NB4 (cell line): ENCODE results near the gene EIF2B2.
A peak's percentile ranks its signal among the peaks of the same experiment; 100 is the strongest.

ENCODE experiments used
- DNase-seq: peaks from one replicate; pipeline ENCODE4 v3.0.0; 2010; ENCODE audit warnings: low read depth
- H3K4me3 ChIP-seq: one replicate; pipeline ENCODE4 v1.5.1; 2011; ENCODE audit warnings: mild to moderate bottlenecking, low read depth, low read length, moderate library complexity
- MYC ChIP-seq: IDR thresholded peaks from 2 replicates; pipeline ENCODE4 v1.6.1; 2011; ENCODE audit warnings: low read depth, low read length
- POLR2A ChIP-seq: IDR thresholded peaks from 2 replicates; pipeline ENCODE4 v1.6.1; 2011; ENCODE audit warnings: mild to moderate bottlenecking; ENCODE audit not compliant: insufficient read length; ENCODE audit errors: extremely low read depth
- TF ChIP-seq, protein P1 (sequence below): IDR thresholded peaks from 2 replicates; pipeline ENCODE4 v1.6.1; 2011; ENCODE audit warnings: low read depth, low read length
- TF ChIP-seq, protein P2 (sequence below): IDR thresholded peaks from one replicate; pipeline ENCODE4 v1.5.1; 2012; ENCODE audit warnings: low read depth, low read length

EIF2B2 gene

DNA sequence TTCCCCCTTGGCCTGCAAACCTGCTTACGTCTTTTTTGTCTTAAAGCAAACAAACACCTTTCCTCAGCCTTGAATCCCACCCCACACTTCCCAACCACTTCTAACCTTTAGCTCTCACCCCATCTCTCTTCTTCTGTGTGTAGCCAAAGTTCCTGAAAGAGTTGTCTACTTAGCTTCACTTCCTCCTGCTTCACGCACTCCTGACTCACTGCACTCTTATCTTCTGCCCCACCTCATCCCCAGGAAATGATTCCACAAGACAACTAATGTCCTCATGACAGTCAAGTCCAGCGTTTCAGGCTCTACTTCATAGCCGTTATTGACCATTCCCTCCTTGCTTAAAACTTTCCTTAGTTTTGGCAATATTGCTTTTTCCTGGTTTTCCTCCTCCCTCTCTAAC, 22.4 kb downstream of the EIF2B2 start:
- no peak overlapping the region for H3K4me3 ChIP-seq
- peak; percentile 14 for DNase-seq
- TF ChIP-seq, protein P1, sequence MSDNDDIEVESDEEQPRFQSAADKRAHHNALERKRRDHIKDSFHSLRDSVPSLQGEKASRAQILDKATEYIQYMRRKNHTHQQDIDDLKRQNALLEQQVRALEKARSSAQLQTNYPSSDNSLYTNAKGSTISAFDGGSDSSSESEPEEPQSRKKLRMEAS, result no peak
- TF ChIP-seq, protein P2, sequence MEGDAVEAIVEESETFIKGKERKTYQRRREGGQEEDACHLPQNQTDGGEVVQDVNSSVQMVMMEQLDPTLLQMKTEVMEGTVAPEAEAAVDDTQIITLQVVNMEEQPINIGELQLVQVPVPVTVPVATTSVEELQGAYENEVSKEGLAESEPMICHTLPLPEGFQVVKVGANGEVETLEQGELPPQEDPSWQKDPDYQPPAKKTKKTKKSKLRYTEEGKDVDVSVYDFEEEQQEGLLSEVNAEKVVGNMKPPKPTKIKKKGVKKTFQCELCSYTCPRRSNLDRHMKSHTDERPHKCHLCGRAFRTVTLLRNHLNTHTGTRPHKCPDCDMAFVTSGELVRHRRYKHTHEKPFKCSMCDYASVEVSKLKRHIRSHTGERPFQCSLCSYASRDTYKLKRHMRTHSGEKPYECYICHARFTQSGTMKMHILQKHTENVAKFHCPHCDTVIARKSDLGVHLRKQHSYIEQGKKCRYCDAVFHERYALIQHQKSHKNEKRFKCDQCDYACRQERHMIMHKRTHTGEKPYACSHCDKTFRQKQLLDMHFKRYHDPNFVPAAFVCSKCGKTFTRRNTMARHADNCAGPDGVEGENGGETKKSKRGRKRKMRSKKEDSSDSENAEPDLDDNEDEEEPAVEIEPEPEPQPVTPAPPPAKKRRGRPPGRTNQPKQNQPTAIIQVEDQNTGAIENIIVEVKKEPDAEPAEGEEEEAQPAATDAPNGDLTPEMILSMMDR, result no peak
- TF ChIP-seq POLR2A, result no peak
- TF ChIP-seq MYC, result no peak

DNA sequence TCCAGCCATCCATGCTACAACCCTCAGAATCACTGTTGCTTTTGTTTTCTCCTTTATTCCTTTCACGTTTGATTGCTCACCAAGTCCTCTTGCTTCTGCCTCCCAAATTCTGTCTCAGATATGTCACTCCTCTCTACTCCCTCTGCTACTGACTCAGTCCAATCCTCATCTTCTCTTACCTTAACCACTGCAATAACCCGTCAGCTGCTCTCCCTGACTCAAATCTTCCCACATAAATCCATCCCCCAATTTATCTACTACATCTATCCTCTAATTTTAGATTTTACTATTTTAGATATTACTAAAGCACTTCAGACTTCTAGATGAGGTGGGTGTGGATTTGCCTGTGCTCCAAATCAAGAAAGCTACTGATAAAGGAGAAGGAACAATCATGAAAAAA, 23.2 kb downstream of the EIF2B2 start:
- no peak overlapping the region for H3K4me3 ChIP-seq
- TF ChIP-seq POLR2A (no peak), MYC (no peak)
- TF ChIP-seq, protein P1, result no peak
- TF ChIP-seq, protein P2, result no peak
- no peak for DNase-seq

DNA sequence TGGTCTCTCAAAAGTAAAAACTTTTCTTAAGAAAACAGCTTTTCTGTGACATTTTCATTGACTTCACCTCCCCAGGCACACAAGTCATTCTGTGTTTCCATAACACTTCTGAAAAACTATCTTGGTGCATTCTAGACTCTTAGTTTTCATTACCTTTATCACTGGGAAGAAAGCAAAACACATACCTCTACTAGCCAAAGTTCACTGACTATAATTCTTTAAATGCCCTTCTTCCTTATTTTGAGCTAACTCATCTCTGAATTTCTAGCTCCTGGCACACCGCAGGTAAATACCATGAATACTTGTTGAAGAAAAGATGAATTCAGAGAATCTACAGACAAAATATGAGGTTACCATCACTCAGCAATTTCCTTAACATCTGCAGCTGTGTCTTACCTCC, 27.4 kb downstream of the EIF2B2 start:
- no peak overlapping the region for H3K4me3 ChIP-seq
- TF ChIP-seq POLR2A (no peak), MYC (no peak)
- TF ChIP-seq, protein P1, result no peak
- TF ChIP-seq, protein P2, result no peak
- no peak for DNase-seq

DNA sequence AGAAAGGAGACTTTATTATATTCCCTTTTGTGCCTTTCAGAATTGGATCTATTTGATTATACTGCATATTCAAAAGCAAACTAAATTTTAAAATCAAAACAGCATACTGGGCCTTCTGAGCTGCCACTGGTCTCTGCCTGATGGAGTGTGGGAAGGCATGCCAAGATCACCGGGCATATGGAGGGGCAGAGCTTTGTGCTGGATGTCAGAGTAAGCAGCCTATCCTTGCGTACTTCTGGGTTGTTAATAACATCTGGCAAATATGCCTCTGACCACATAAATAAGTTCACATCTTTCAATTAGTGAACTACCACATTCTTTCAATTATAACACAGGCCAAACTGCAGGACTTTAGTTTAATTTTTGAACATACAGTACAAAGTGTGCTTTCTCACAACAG, 30.2 kb downstream of the EIF2B2 start:
- H3K4me3 ChIP-seq, result no peak overlapping the region
- TF ChIP-seq MYC (no peak), POLR2A (no peak)
- TF ChIP-seq, protein P2, result no peak
- TF ChIP-seq, protein P1, result no peak
- DNase-seq, result no peak

DNA sequence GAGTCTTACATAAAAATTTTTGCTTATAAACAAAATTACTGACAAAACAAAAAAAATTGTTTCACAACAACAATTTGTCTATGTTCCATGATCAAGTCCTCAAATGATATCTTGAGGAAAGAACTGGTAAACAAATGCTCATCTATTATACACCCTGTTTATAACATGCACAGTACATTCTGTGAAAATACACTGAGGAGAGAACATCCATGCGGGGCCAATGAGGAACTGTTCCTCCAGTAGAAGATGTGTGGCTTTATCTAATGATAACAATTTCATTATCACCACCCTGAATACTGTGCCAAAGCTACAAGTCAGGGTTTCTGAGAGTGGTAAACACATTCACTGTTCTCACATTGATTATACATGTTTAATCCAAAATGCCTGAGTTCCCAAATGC, 37.8 kb downstream of the EIF2B2 start:
- H3K4me3 ChIP-seq, result no peak overlapping the region
- no peak for DNase-seq
- no peak for TF ChIP-seq MYC
- TF ChIP-seq POLR2A, result no peak
- TF ChIP-seq, protein P1, result no peak
- TF ChIP-seq, protein P2, result no peak

DNA sequence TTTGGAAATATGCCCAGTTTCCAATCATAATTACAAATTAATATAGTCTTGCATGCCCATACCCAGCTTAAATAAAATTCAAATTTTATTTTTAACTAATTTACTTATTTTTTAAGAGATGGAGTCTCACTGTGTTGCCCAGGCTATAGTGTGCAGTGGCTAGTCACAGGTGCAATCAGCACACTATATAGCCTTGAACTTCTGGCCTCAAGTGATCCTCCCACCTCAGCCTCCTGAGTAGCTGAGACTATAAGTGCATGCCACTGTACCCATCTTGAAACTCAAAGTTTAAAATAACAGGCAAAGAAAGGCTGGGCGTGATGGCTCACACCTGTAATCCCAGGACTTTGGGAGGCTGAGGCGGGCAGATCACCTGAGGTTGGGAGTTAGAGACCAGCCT, 38.2 kb downstream of the EIF2B2 start:
- no peak overlapping the region for H3K4me3 ChIP-seq
- DNase-seq, result no peak
- TF ChIP-seq POLR2A (no peak), MYC (no peak)
- TF ChIP-seq, protein P2, result no peak
- TF ChIP-seq, protein P1, result no peak
